Transverse colon (tissue), 4 donors: ENCODE results near the gene PAFAH2. TPM values are rescaled to one million over a fixed set of nuclear protein-coding genes. Genes with fewer than 3 reads are reported as not detected.
"Not testable (repeated sequence)": the region's sequence is repeated elsewhere in the genome, so short reads cannot be mapped to it uniquely, and the experiment has no call there.

Experiments
- DNase-seq: peaks from one replicate; pipeline ENCODE4 v3.0.0-alpha.2; 2019
- H3K27ac ChIP-seq, 4 donors: fragments of 200-600 bp; sonication (generic); 2 replicates each; pipeline ENCODE4 v1.5.1; 2016 to 2018; ENCODE audit warnings: inconsistent platforms in 4 of 4
- H3K27me3 ChIP-seq: fragments of 200-600 bp; sonication (generic); 2 replicates; pipeline ENCODE4 v1.5.1; 2017; ENCODE audit warnings: inconsistent platforms
- H3K36me3 ChIP-seq, 4 donors: fragments of 200-600 bp; sonication (generic); 2 replicates each; pipeline ENCODE4 v1.5.1; 2017 to 2019; ENCODE audit warnings: inconsistent platforms in 4 of 4
- H3K4me1 ChIP-seq, 4 donors: fragments of 200-600 bp; sonication (generic); 2 replicates each; pipeline ENCODE4 v1.5.1; 2017 to 2020; ENCODE audit warnings: inconsistent platforms in 4 of 4
- H3K4me3 ChIP-seq, 4 donors: fragments of 200-600 bp; sonication (generic); 1 replicate in 1 of 4; 2 replicates in 3 of 4; pipeline versions ENCODE4 v1.5.1 to v1.6.1; 2017 to 2019; ENCODE audit warnings: inconsistent platforms in 4 of 4
- H3K9me3 ChIP-seq, 2 donors: fragments of 200-600 bp; sonication (generic); 2 replicates each; pipeline ENCODE4 v1.5.1; 2017 to 2019; ENCODE audit warnings: inconsistent platforms in 2 of 2
- EP300 ChIP-seq: sonication (generic); formaldehyde crosslinking; IDR thresholded peaks from one replicate; pipeline ENCODE4 v1.6.1; 2017; ENCODE audit warnings: antibody characterized with exemption, low read depth
- POLR2A ChIP-seq: fragments of 450-650 bp; IDR thresholded peaks from one replicate; pipeline ENCODE4 v1.6.1; 2016; ENCODE audit warnings: antibody characterized with exemption, mild to moderate bottlenecking, moderate library complexity
- POLR2AphosphoS5 ChIP-seq, 3 donors: sonication (generic); formaldehyde crosslinking; IDR thresholded peaks; one replicate each; pipeline ENCODE4 v1.6.1; 2016; ENCODE audit warnings: antibody characterized with exemption in 3 of 3
- WGBS, 2 donors: methylation state at CpG; one replicate each; pipeline ENCODE4 v1.1.5; 2018; ENCODE audit warnings: low coverage in 1 of 2; 5-methylcytosine and 5-hydroxymethylcytosine counted together
- in situ Hi-C, 4 donors: fragments of 200-750 bp; cut with MboI; loops; one replicate each; pipeline versions ENCODE4 v1.15.0 to v1.15.1; 2017; ENCODE audit warnings: low sequenced_read_pairs in 3 of 4, low pct_ligation_motif_present in 1 of 4, low pct_unique_long_range_greater_than_20kb in 1 of 4
- intact Hi-C: fragments of 100-400 bp; cut with DNase I; formaldehyde crosslinking; loops from one replicate; pipeline ENCODE4 v1.15.1; 2023; ENCODE audit warnings: low total_unique reads
- total RNA-seq, 4 donors: library from RNA; depleted of rRNA; stranded (reverse); fragments of >200 nt; gene quantifications; one replicate each; pipeline ENCODE4 v1.1.0, GENCODE V29; 2016
- TF ChIP-seq, protein P1 (sequence below), 5 experiments: fragments of 200-600 bp in 3 of 5; fragments of 450-650 bp in 2 of 5; sonication (generic) in 3 of 5; IDR thresholded peaks; 1 replicate in 2 of 5; 2 replicates in 3 of 5; pipeline ENCODE4 v1.5.1; 2016 to 2017; ENCODE audit warnings: antibody characterized with exemption in 5 of 5, inconsistent platforms in 3 of 5, mild to moderate bottlenecking in 2 of 5, moderate library complexity in 1 of 5

The PAFAH2 gene
- total RNA-seq, 4 donors from 2014 or later = 23.1 to 60.1 (median 38.8) TPM

DNA sequence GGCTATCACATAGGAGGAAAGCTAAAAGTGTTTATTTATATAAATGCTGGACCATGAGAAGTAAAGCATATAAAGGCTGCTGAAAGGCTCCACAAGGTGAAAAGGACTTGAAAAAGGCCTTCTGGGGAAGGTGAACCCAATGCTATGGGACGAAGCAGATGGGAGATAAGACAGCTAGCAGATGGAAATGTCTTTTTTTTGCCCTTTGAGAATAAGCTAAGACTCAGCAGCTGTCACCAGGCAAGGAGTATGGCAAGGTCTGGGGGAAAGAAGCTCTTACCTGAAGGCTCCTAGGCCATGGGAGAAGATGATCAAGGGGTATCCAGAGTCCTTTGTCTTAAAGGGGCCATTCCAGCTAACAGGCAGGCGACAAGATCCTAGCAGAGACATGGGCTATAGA, 9.9 kb downstream of the PAFAH2 start:
- Histone ChIP-seq H3K36me3 (peaks cover 0 to 31% (median 9%) of the 10 kb centered on the region in 4 donors), H3K4me1 (no peaks in the 10 kb centered on the region), H3K9me3 (no peaks in the 10 kb centered on the region), H3K4me3 (no peak overlapping the region), H3K27me3 (no peaks in the 10 kb centered on the region), H3K27ac (no peak overlapping the region)
- DNase-seq = no peak
- in situ Hi-C loops = no loop called here
- intact Hi-C loops = no loop called here
- WGBS, 2 donors = 93 to 100% methylated on average over 1 to 2 of the region's 2 CpGs
- TF ChIP-seq EP300 = no peak
- TF ChIP-seq POLR2A = no peak
- TF ChIP-seq POLR2AphosphoS5 (IDR thresholded peaks at IDR 0.05) = no peak

DNA sequence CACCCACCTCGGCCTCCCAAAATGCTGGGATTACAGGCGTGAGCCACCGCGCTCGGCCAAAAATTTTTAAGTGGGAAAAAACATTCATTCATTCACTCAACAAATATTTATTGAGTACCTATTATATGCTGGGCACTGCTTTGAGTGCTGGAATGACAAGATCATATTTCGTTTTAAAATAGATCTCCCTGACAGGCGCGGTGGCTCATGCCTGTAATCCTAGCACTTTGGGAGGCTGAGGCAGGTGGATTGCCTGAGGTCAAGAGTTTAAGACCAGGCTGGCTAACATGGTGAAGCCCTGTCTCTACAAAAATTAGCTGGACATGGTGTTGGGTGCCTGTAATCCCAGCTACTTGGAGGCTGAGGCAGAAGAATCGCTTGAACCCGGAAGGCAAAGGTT, 11.1 kb downstream of the PAFAH2 start:
- DNase-seq, H3K27ac ChIP-seq, H3K27me3 ChIP-seq, H3K4me1 ChIP-seq, H3K9me3 ChIP-seq, in situ Hi-C loops, H3K4me3 ChIP-seq, intact Hi-C loops: not testable (repeated sequence)
- WGBS, 2 donors = 98 to 100% methylated on average over 4 to 10 of the region's 10 CpGs
- peaks cover 0 to 43% (median 15%) of the 10 kb centered on the region in 4 donors for H3K36me3 ChIP-seq

DNA sequence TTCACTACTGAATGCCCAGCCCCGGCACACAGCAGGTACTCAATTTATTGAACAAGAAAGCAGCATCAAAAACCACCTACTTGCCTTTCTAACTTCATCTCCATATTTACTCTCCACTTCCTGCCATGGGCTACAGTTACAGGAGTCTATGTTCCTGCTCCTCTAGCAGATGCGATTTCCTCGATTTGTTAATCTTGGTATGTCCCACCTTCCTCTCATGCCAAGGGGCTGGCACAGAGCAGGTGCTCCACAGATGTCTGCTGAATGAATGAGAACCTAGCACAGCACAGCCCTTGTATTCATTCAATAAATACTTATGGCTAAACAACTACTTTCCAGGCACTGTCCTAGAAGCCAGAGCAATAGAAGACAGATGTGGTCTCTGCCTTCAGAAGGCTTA, 12.2 kb downstream of the PAFAH2 start:
- Histone ChIP-seq H3K4me1 (no peaks in the 10 kb centered on the region), H3K27ac (no peak overlapping the region), H3K27me3 (no peaks in the 10 kb centered on the region), H3K4me3 (no peak overlapping the region), H3K36me3 (peaks cover 0 to 52% (median 18%) of the 10 kb centered on the region in 4 donors), H3K9me3 (no peaks in the 10 kb centered on the region)
- WGBS, 2 donors = 96 to 100% methylated on average over 1 to 3 of the region's 3 CpGs
- in situ Hi-C loops = no loop called here
- no peak for TF ChIP-seq POLR2AphosphoS5 (IDR thresholded peaks at IDR 0.05)
- no peak for TF ChIP-seq EP300
- TF ChIP-seq, protein P1, sequence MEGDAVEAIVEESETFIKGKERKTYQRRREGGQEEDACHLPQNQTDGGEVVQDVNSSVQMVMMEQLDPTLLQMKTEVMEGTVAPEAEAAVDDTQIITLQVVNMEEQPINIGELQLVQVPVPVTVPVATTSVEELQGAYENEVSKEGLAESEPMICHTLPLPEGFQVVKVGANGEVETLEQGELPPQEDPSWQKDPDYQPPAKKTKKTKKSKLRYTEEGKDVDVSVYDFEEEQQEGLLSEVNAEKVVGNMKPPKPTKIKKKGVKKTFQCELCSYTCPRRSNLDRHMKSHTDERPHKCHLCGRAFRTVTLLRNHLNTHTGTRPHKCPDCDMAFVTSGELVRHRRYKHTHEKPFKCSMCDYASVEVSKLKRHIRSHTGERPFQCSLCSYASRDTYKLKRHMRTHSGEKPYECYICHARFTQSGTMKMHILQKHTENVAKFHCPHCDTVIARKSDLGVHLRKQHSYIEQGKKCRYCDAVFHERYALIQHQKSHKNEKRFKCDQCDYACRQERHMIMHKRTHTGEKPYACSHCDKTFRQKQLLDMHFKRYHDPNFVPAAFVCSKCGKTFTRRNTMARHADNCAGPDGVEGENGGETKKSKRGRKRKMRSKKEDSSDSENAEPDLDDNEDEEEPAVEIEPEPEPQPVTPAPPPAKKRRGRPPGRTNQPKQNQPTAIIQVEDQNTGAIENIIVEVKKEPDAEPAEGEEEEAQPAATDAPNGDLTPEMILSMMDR (IDR thresholded peaks at IDR 0.05) = no peak
- TF ChIP-seq POLR2A = no peak
- intact Hi-C loops = no loop called here
- no peak for DNase-seq

DNA sequence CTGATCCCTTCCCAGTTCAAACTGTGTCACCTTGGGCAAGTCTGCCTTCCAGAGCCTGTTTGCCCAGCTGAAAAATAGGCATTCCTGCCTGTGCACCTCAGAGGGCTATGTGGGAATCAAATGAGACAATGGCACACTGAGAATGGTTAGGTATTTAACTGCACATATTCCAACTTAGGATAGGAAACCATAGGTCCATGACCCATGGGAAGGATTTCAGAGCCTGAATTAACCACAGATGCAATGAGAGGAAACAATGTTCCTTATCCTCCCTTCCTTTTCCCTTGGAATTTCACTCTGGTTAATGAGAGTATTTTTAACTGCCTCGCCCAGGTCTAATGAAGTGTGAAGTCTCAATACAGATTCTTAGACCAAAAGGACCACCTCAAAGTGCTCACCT, 12.7 kb downstream of the PAFAH2 start:
- peaks cover 0 to 53% (median 19%) of the 10 kb centered on the region in 4 donors for H3K36me3 ChIP-seq
- TF ChIP-seq POLR2A (no peak), EP300 (no peak), POLR2AphosphoS5 (IDR thresholded peaks at IDR 0.05) (no peak)
- TF ChIP-seq, protein P1 (IDR thresholded peaks at IDR 0.05) = no peak
- no peak overlapping the region for H3K4me3 ChIP-seq
- DNase-seq = no peak
- H3K4me1 ChIP-seq = no peaks in the 10 kb centered on the region
- no peaks in the 10 kb centered on the region for H3K9me3 ChIP-seq
- intact Hi-C loops (no loop called here), in situ Hi-C loops (no loop called here)
- H3K27ac ChIP-seq = no peak overlapping the region
- 80 to 96% methylated on average over 1 of the region's 1 CpG for WGBS, 2 donors
- H3K27me3 ChIP-seq = no peaks in the 10 kb centered on the region

DNA sequence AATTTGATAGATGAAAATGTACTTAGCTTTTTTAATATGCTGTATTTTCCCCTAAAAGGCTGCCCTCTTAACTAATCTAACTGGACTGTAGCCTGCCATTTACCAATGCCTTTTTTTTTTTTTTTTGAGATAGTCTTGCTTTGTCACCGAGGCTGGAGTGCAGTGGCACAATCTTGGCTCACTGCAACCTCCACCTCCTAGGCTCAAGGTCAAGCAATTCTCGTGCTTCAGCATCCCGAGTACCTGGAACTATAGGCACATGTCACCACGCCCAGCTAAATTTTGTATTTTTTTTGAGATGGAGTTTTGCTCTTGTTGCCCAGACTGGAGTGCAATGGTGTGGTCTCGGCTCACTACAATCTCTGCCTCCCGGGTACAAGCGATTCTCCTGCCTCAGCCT, 18.7 kb downstream of the PAFAH2 start:
- intact Hi-C loops = no loop called here

More for the DNA sequence above, 18.7 kb downstream of the PAFAH2 start:
- Histone ChIP-seq H3K4me3 (no peak overlapping the region), H3K9me3 (no peaks in the 10 kb centered on the region), H3K27me3 (no peaks in the 10 kb centered on the region), H3K27ac (no peak overlapping the region), H3K36me3 (peaks cover 0 to 52% (median 21%) of the 10 kb centered on the region in 4 donors), H3K4me1 (peaks cover 0 to 3% (median 0%) of the 10 kb centered on the region in 4 donors)
- in situ Hi-C loops = no loop called here
- 83 to 90% methylated on average over 2 to 7 of the region's 7 CpGs for WGBS, 2 donors
- no peak for DNase-seq
- TF ChIP-seq POLR2AphosphoS5 (IDR thresholded peaks at IDR 0.05) (no peak), POLR2A (no peak), EP300 (no peak)
- TF ChIP-seq, protein P1 (IDR thresholded peaks at IDR 0.05) = no peak
